UCSD-AML1 (cell line): ENCODE results near the gene ATAD3A.

Experiments
- DNase-seq: peaks from one replicate; lab custom pipeline; 2025; ENCODE audit not compliant: unreplicated experiment; lab: John Stamatoyannopoulos, UW

Gene ATAD3A

GRCh38 chr1:1538334-1538733 is 26.4 kb downstream of the ATAD3A start:
- DNase-seq, result no peak

GRCh38 chr1:1538989-1539309 is 27.0 kb downstream of the ATAD3A start:
- DNase-seq, result no peak

GRCh38 chr1:1539310-1540089 is 27.5 kb downstream of the ATAD3A start:
- DNase-seq, result no peak

- no peak for DNase-seq
Observed at GRCh38 chr1:1540090-1540817, 28.3 kb downstream of the ATAD3A start, which contains the start of gene TMEM240. Gene TMEM240, minus strand, starts transcription at chr1:1540624. Its CDS starts 278 bp downstream, at chr1:1540346.

- no peak for DNase-seq
Observed at GRCh38 chr1:1540818-1541628, 29.1 kb downstream of the ATAD3A start.

GRCh38 chr1:1541956-1542765 is 30.2 kb downstream of the ATAD3A start:
- no peak for DNase-seq

- no peak for DNase-seq
Observed at GRCh38 chr1:1542766-1543705, 31.1 kb downstream of the ATAD3A start.

- no peak for DNase-seq
Observed at GRCh38 chr1:1543706-1544099, 31.7 kb downstream of the ATAD3A start.

GRCh38 chr1:1544544-1544943 is 32.6 kb downstream of the ATAD3A start:
- DNase-seq, result no peak

- DNase-seq, result no peak
Observed at GRCh38 chr1:1545946-1546737, 34.2 kb downstream of the ATAD3A start.

GRCh38 chr1:1547011-1547410 is 35.0 kb downstream of the ATAD3A start:
- no peak for DNase-seq

GRCh38 chr1:1547476-1547875 is 35.5 kb downstream of the ATAD3A start:
- DNase-seq, result no peak

- DNase-seq, result no peak
Observed at GRCh38 chr1:1548591-1548990, 36.6 kb downstream of the ATAD3A start.

- no peak for DNase-seq
Observed at GRCh38 chr1:1550087-1550486, 38.1 kb downstream of the ATAD3A start.

GRCh38 chr1:1550591-1551432 is 38.9 kb downstream of the ATAD3A start:
- DNase-seq, result no peak

- no peak for DNase-seq
Observed at GRCh38 chr1:1551524-1552262, 39.7 kb downstream of the ATAD3A start.

- no peak for DNase-seq
Observed at GRCh38 chr1:1552263-1552639, 40.3 kb downstream of the ATAD3A start.
